DND-41 (cell line): ENCODE results near the gene FHIT.

Source experiments
- ATAC-seq: fragments of 200-7000 bp; cut with Tn5 transposase; 3 replicates; pipeline ENCODE4 v1.9.1; 2021; ENCODE audit warnings: low read depth; ENCODE audit not compliant: insufficient read depth
- DNase-seq: peaks from one replicate; pipeline ENCODE4 v3.0.0-alpha.2; 2020
- H2AFZ ChIP-seq: 2 replicates; pipeline ENCODE4 v1.6.0; 2012; ENCODE audit warnings: low read depth, low read length
- H3K27ac ChIP-seq: 2 replicates; pipeline ENCODE4 v1.5.1; 2012; ENCODE audit warnings: low read length, inconsistent platforms
- H3K27me3 ChIP-seq: fragments of 200-600 bp; sonication (generic); 2 replicates; pipeline ENCODE4 v1.6.0; 2012; ENCODE audit warnings: low read length, mild to moderate bottlenecking, inconsistent platforms; ENCODE audit not compliant: insufficient read depth, poor library complexity
- H3K36me3 ChIP-seq: 2 replicates; pipeline ENCODE4 v1.5.1; 2012; ENCODE audit warnings: low read length, inconsistent platforms; ENCODE audit not compliant: insufficient read depth
- H3K4me1 ChIP-seq: 2 replicates; pipeline ENCODE4 v1.5.1; 2012; ENCODE audit warnings: mild to moderate bottlenecking, low read length; ENCODE audit not compliant: insufficient read depth
- H3K4me2 ChIP-seq: 2 replicates; pipeline ENCODE4 v1.6.0; 2012; ENCODE audit warnings: mild to moderate bottlenecking, moderate library complexity, low read length, inconsistent platforms; ENCODE audit not compliant: insufficient read depth
- H3K4me3 ChIP-seq, 2 experiments: fragments of 200-600 bp in 1 of 2; shearing (Covaris generic) in 1 of 2; 2 replicates each; pipeline ENCODE4 v1.5.1; 2012 to 2016; ENCODE audit warnings: inconsistent platforms in 2 of 2, low read length in 2 of 2, mild to moderate bottlenecking in 2 of 2, low read depth in 1 of 2, moderate library complexity in 1 of 2
- H3K79me2 ChIP-seq: 2 replicates; pipeline ENCODE4 v1.6.0; 2012; ENCODE audit warnings: low read length, inconsistent platforms; ENCODE audit not compliant: insufficient read depth
- H3K9ac ChIP-seq: 2 replicates; pipeline ENCODE4 v1.6.0; 2012; ENCODE audit warnings: low read depth, mild to moderate bottlenecking, inconsistent platforms, low read length, moderate library complexity
- H3K9me3 ChIP-seq: 2 replicates; pipeline ENCODE4 v1.5.1; 2012; ENCODE audit warnings: low read length, moderate library complexity, mild to moderate bottlenecking, inconsistent platforms; ENCODE audit not compliant: insufficient read depth, severe bottlenecking
- H4K20me1 ChIP-seq: 2 replicates; pipeline ENCODE4 v1.6.0; 2012; ENCODE audit warnings: low read length; ENCODE audit not compliant: insufficient read depth
- CTCF ChIP-seq: IDR thresholded peaks from 2 replicates; pipeline ENCODE4 v1.5.1; 2012; ENCODE audit warnings: borderline replicate concordance, low read length, moderate library complexity, mild to moderate bottlenecking; ENCODE audit not compliant: poor library complexity, severe bottlenecking; ENCODE audit errors: extremely low read depth
- EZH2 ChIP-seq: IDR thresholded peaks from 3 replicates; pipeline ENCODE4 v1.6.1; 2012; ENCODE audit warnings: borderline replicate concordance, low read depth, mild to moderate bottlenecking, moderate library complexity, low read length, inconsistent platforms; ENCODE audit not compliant: severe bottlenecking

FHIT gene

GRCh38 chr3:60456180-60456579 lies 795.1 kb downstream of the FHIT start:
- H3K27ac ChIP-seq = no peak overlapping the region
- no peaks in the 10 kb centered on the region for H3K36me3 ChIP-seq
- H2AFZ ChIP-seq = no peak overlapping the region
- DNase-seq = no peak
- ATAC-seq = no peak
- H3K4me3 ChIP-seq = no peak overlapping the region
- H3K9me3 ChIP-seq = no peaks in the 10 kb centered on the region
- H3K9ac ChIP-seq = no peak overlapping the region
- H4K20me1 ChIP-seq = no peaks in the 10 kb centered on the region
- H3K4me1 ChIP-seq = no peaks in the 10 kb centered on the region
- no peak overlapping the region for H3K4me2 ChIP-seq
- H3K79me2 ChIP-seq = no peaks in the 10 kb centered on the region
- no peak for TF ChIP-seq CTCF
- TF ChIP-seq EZH2 = no peak
- H3K27me3 ChIP-seq = no peaks in the 10 kb centered on the region

GRCh38 chr3:60453326-60453725 lies 797.9 kb downstream of the FHIT start:
- Histone ChIP-seq H4K20me1 (no peaks in the 10 kb centered on the region), H3K4me1 (no peaks in the 10 kb centered on the region), H2AFZ (no peak overlapping the region), H3K79me2 (no peaks in the 10 kb centered on the region), H3K4me3 (no peak overlapping the region), H3K9ac (no peak overlapping the region), H3K4me2 (no peak overlapping the region), H3K27me3 (no peaks in the 10 kb centered on the region), H3K9me3 (no peaks in the 10 kb centered on the region), H3K27ac (no peak overlapping the region), H3K36me3 (no peaks in the 10 kb centered on the region)
- no peak for TF ChIP-seq EZH2
- TF ChIP-seq CTCF = no peak
- ATAC-seq = no peak
- no peak for DNase-seq

- Histone ChIP-seq H2AFZ (no peak overlapping the region), H3K27ac (no peak overlapping the region), H3K4me1 (no peaks in the 10 kb centered on the region), H3K9me3 (no peaks in the 10 kb centered on the region), H3K4me3 (no peak overlapping the region), H4K20me1 (no peaks in the 10 kb centered on the region), H3K27me3 (no peaks in the 10 kb centered on the region), H3K4me2 (no peak overlapping the region), H3K36me3 (no peaks in the 10 kb centered on the region), H3K9ac (no peak overlapping the region), H3K79me2 (no peaks in the 10 kb centered on the region)
- DNase-seq (no peak), ATAC-seq (no peak)
- TF ChIP-seq CTCF (no peak), EZH2 (no peak)
Measured at GRCh38 chr3:60448696-60449095, 802.6 kb downstream of the FHIT start.

GRCh38 chr3:60445446-60445845 lies 805.8 kb downstream of the FHIT start:
- no peaks in the 10 kb centered on the region for H3K27me3 ChIP-seq
- DNase-seq = no peak
- no peak overlapping the region for H3K9ac ChIP-seq
- no peak overlapping the region for H3K27ac ChIP-seq
- H2AFZ ChIP-seq = no peak overlapping the region
- no peak for ATAC-seq
- H3K4me3 ChIP-seq = no peak overlapping the region
- H3K4me2 ChIP-seq = no peak overlapping the region
- no peaks in the 10 kb centered on the region for H3K79me2 ChIP-seq
- no peaks in the 10 kb centered on the region for H4K20me1 ChIP-seq
- H3K36me3 ChIP-seq = no peaks in the 10 kb centered on the region
- H3K4me1 ChIP-seq = no peaks in the 10 kb centered on the region
- H3K9me3 ChIP-seq = peaks cover 6% of the 10 kb centered on the region
- TF ChIP-seq EZH2 = no peak
- no peak for TF ChIP-seq CTCF
